Activated CD8-positive, alpha-beta memory T cell treated with anti-CD3 and anti-CD28 coated beads, Interleukin-2, amount 50 U/mL, for 4 hours (primary cell): ENCODE measurements around the gene ESPNL.
A peak's percentile ranks its signal among the peaks of the same experiment; 100 is the strongest.
"Not testable (repeated sequence)": the region's sequence is repeated elsewhere in the genome, so short reads cannot be mapped to it uniquely, and the experiment has no call there.

ENCODE experiments used
- DNase-seq: peaks from one replicate; pipeline ENCODE4 v3.0.0-alpha.2; 2020

The ESPNL gene

GRCh38 chr2:238100821-238101771 lies 956 bp downstream of the ESPNL start:
- peak; percentile 11 for DNase-seq

DNA sequence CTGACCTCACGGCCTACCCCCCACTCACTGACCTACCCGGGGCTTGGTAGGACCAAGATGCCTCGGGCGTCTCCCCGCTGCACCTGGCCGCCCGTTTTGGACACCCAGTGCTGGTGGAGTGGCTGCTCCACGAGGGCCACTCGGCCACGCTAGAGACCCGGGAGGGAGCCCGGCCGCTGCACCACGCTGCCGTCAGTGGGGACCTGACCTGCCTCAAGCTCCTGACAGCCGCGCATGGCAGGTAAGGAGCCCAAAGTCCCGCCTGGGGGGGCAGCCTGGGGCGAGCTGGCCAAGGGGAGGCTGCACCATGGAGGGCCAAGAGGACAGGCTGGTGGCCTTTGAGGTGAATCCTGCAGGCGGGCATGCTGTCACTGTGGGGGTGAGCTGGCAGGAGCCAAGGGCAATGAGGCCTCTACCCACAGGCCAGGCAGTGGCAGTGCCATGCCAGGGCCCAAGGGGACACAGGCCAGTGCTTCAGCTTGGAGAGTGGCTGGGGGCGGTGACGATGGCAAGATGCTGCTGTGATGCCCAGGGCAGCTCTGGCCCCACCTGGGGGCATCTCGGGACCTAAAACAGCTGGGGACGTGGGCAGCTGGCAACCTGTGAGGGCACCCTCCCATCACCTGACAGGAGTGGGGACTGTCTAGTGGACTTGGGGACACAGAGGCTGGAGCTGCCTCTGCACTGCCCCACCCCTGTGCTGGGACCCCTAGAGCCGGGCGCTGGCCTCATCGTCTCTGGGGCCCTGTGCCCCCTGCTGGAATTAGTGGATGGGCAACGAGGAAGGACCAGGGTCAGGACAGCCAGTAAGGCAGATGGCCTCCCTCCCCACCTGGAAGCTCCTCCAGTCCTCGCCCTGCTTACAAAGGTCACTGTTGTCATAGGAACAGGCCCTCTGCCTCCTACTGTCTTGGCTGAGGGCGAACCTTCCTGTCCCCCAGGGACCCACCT lies 2.0 kb downstream of the ESPNL start:
- peak; percentile 12 for DNase-seq

DNA sequence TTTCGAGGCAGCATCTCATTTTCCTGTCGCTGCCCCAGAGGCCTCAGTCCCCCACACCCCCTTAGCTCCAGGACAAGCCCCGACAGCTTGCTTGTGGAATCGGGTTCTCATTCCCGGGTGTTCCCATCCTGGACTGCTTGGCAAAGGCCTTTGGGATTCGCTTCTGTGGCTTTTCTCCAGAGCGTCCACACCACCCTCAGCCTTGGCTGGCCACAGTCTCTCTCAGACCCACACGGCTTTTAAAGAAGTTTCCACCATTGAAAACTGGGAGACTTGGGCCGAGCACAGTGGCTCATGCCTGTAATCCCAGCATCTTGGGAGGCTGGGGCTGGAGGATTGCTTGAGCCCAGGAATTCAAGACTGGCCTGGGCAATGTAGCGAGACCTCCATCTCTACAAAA lies 2.7 kb downstream of the ESPNL start:
- DNase-seq, result peak; percentile 5

DNA sequence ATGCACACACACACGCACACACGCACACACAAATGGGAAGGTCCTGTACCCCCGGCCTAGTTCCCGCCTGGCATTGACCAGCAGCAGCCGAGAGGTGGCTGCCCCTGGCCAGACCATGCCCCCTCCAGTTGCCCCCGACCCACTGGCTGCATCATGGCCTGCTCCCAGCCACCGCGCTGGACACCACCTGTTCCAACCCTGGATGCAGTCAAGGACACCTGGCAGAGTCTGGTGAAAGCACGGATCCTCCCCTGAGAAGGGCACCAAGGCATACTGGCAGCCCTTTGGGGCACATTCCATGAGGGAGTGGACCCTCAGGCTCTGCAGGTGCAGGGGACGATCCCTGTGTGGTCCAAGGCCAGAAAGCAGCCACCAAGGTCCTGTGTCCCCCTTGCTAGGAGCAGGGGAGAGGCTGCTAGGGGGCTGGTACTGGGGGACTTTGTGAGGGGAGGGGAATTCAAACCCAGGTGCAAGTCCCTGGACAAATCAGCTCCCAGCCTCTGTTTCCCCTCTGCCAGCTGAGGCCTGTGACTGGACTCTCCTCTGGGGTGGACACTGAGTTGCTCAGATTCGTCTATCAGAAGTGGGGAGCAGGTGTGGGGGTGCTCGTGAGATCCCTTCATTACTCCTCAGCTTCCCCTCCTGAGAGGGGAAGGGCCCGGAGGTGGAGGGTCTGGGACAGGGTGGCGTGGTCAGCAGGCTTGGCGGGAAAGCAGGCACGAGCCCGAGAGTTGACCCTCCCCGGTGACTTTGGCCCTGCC lies 3.5 kb downstream of the ESPNL start:
- peak; percentile 9 for DNase-seq

- peak; percentile 10 for DNase-seq
Measured at GRCh38 chr2:238104226-238104690, 4.1 kb downstream of the ESPNL start.

DNA sequence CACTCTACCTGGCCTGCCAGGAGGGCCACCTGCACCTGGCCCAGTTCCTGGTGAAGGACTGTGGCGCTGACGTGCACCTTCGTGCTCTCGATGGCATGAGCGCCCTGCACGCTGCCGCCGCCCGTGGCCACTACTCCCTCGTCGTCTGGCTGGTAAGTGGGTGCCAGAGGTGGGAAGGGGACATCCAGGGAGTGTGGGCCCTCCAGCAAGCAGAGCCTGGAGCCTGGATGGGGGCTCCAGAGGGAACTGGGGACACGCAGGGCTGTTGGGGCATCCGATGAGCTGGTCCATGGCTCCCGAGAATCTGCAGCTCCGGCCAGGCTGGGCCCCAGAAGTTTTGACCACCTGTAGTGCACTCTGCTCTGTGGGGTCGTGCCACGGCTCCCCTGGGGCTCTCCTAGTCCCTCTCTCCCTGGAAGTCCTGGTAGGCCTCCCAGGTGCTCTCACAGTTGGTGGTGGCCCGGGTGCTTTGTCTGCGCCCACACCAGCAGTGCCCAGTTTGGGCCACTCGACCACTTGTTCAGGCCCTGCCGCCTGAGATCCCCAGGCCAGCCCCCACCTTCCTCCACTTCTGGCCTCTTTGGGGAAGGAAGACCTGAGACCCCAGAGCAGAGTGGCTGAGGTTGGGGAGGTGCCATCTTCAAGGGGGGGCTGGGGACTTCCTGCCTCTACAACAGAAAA lies 4.7 kb downstream of the ESPNL start:
- DNase-seq, result peak; percentile 5

GRCh38 chr2:238105506-238106338 lies 5.6 kb downstream of the ESPNL start:
- peak; percentile 9 for DNase-seq

GRCh38 chr2:238106339-238106697 lies 6.2 kb downstream of the ESPNL start:
- peak; percentile 13 for DNase-seq

GRCh38 chr2:238106698-238107524 lies 6.8 kb downstream of the ESPNL start:
- DNase-seq, result peak; percentile 3

GRCh38 chr2:238107525-238108422 lies 7.6 kb downstream of the ESPNL start:
- no peak for DNase-seq

- no peak for DNase-seq
Measured at GRCh38 chr2:238108423-238109183, 8.5 kb downstream of the ESPNL start.

- no peak for DNase-seq
Measured at GRCh38 chr2:238113611-238114010, 13.5 kb downstream of the ESPNL start.

- DNase-seq, result no peak
Measured at GRCh38 chr2:238114331-238114841, 14.2 kb downstream of the ESPNL start.

GRCh38 chr2:238114851-238115660 lies 14.9 kb downstream of the ESPNL start:
- no peak for DNase-seq

- DNase-seq, result not testable (repeated sequence)
Measured at GRCh38 chr2:238115709-238116108, 15.6 kb downstream of the ESPNL start.

DNA sequence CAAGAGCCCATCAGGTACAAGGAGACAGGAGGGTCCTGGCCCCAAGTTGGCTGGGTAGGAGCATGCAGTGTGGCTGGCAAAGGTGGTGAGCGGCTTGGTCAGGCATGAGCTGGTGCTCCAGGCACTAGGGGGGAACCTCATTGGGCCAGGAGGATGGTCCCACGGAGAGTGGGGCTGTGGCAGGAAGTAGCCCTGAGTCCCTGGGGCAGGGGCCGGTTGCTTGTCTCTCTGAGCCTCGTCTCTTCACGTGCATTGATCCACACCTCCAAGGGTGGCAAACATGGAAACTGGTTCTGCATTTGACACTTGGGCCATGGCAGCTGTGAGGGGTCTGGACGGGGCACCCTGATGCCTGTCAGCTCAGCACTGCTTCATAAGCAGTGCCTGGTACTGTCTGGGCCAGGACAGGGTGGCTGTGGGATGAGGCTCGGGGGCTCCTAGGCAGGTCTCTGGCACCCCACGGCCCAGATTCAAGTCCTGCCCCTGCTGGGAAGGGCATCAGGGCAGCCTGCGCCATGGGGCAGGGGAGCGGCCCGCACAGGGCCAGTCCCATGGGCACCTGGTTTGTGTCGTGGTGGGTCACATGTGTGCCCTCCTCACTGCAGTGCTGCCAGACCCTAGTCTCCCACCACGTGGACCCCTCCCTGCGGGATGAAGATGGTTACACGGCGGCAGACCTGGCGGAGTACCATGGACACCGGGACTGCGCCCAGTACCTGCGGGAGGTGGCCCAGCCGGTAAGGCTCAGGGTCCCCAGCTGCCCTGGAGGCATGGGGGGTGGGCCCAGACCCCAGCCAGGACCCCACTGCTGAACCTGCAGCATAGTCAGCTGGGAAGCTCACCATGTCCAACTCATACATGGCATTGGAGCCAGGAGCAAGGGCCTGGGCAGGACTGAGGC lies 16.4 kb downstream of the ESPNL start:
- no peak for DNase-seq
